PC-3 (cell line): ENCODE results near the gene DEUP1. TPM values are rescaled to one million over a fixed set of nuclear protein-coding genes. Genes with fewer than 3 reads are reported as not detected.

Experiments
- ATAC-seq: fragments of 200-7000 bp; cut with Tn5 transposase; 2 replicates; pipeline ENCODE4 v1.9.1; 2020; ENCODE audit warnings: mild to moderate bottlenecking, moderate library complexity
- BruUV-seq: library from RNA; stranded (reverse); fragments of 400-500 nt; replicated peaks from 2 replicates; lab custom pipeline; 2021; lab: Mats Ljungman, UMichigan
- CTCF ChIA-PET: fragments of 300-600 bp; sonication (Branson Sonifier 250); formaldehyde crosslinking; loops from one replicate; lab custom pipeline; 2022; ENCODE audit warnings: antibody characterized with exemption; lab: Charles Lee
- POLR2A ChIA-PET: fragments of 300-600 bp; sonication (Branson Sonifier 250); formaldehyde crosslinking; loops from one replicate; lab custom pipeline; 2022; ENCODE audit warnings: antibody characterized with exemption; ENCODE audit not compliant: unreplicated experiment; lab: Charles Lee
- DNase-seq: peaks from one replicate; pipeline ENCODE4 v3.0.0-alpha.2; 2015
- H2AFZ ChIP-seq: fragments of 300-600 bp; sonication (generic); 2 replicates; pipeline ENCODE4 v1.6.0; 2016; ENCODE audit warnings: antibody characterized with exemption, low read length
- H3F3A ChIP-seq: fragments of 300-600 bp; sonication (generic); one replicate; pipeline ENCODE4 v1.6.0; 2017; ENCODE audit warnings: antibody characterized with exemption, low read length, control low read depth, mild to moderate bottlenecking; ENCODE audit not compliant: unreplicated experiment
- H3K27ac ChIP-seq: fragments of 300-600 bp; sonication (generic); 2 replicates; pipeline ENCODE4 v1.5.1; 2016; ENCODE audit warnings: mild to moderate bottlenecking, low read length
- H3K27me3 ChIP-seq: fragments of 300-600 bp; sonication (generic); 2 replicates; pipeline ENCODE4 v1.6.1; 2016; ENCODE audit warnings: low read length, mixed read lengths
- H3K36me3 ChIP-seq: fragments of 300-600 bp; sonication (generic); 2 replicates; pipeline ENCODE4 v1.6.1; 2016; ENCODE audit warnings: low read depth, mixed run types, low read length, mixed read lengths
- H3K4me1 ChIP-seq: fragments of 300-600 bp; sonication (generic); 2 replicates; pipeline ENCODE4 v1.5.1; 2016; ENCODE audit warnings: low read length; ENCODE audit not compliant: insufficient read depth
- H3K4me2 ChIP-seq: fragments of 300-600 bp; sonication (generic); 2 replicates; pipeline ENCODE4 v1.6.0; 2016; ENCODE audit warnings: low read length
- H3K4me3 ChIP-seq: fragments of 300-600 bp; sonication (generic); 2 replicates; pipeline ENCODE4 v1.5.1; 2016; ENCODE audit warnings: mild to moderate bottlenecking, low read length, mixed read lengths
- H3K79me2 ChIP-seq: fragments of 300-600 bp; sonication (generic); 2 replicates; pipeline ENCODE4 v1.6.1; 2017; ENCODE audit warnings: low read length, mixed read lengths
- H3K9ac ChIP-seq: fragments of 300-600 bp; sonication (generic); 2 replicates; pipeline ENCODE4 v1.6.0; 2016; ENCODE audit warnings: mild to moderate bottlenecking, low read length
- H3K9me2 ChIP-seq: fragments of 300-600 bp; sonication (generic); replicated peaks from 2 replicates; pipeline ENCODE4 v1.6.1; 2016; ENCODE audit warnings: mixed run types, low read length, mixed read lengths
- H3K9me3 ChIP-seq: fragments of 300-600 bp; sonication (generic); 2 replicates; pipeline ENCODE4 v1.6.1; 2016; ENCODE audit warnings: low read length, mixed read lengths
- H4K20me1 ChIP-seq: fragments of 300-600 bp; sonication (generic); 2 replicates; pipeline ENCODE4 v1.6.1; 2016; ENCODE audit warnings: low read length, mixed read lengths
- CTCF ChIP-seq: fragments of 300-600 bp; sonication (generic); conservative IDR thresholded peaks from 2 replicates; pipeline ENCODE4 v1.5.1; 2017; ENCODE audit warnings: antibody characterized with exemption, low read depth, mild to moderate bottlenecking, low read length
- EZH2 ChIP-seq: fragments of 300-600 bp; sonication (generic); IDR thresholded peaks from one replicate; pipeline ENCODE4 v1.6.1; 2017; ENCODE audit warnings: antibody characterized with exemption, mild to moderate bottlenecking, low read length; ENCODE audit not compliant: unreplicated experiment
- EZH2phosphoT487 ChIP-seq: fragments of 300-600 bp; sonication (generic); IDR thresholded peaks from 2 replicates; pipeline ENCODE4 v1.6.1; 2018; ENCODE audit warnings: mild to moderate bottlenecking, antibody characterized with exemption, low read length, borderline replicate concordance
- intact Hi-C: fragments of 100-400 bp; cut with micrococcal nuclease; formaldehyde crosslinking; loops from 2 replicates; pipeline ENCODE4 v1.9.0; 2023
- total RNA-seq: library from RNA; depleted of rRNA; stranded (reverse); fragments of >200 nt; gene quantifications from 2 replicates; pipeline ENCODE4 v1.2.3, GENCODE V29; 2014

DEUP1 gene
- total RNA-seq, 1 experiment from 2014 or later: 0.26 TPM

GRCh38 chr11:93320230-93320629 lies 10.3 kb upstream of the DEUP1 start:
- H2AFZ ChIP-seq: no peak overlapping the region
- no peak overlapping the region for H3K27ac ChIP-seq
- ChIA-PET CTCF (no interaction called here), POLR2A (no interaction called here)
- TF ChIP-seq CTCF (no peak), EZH2phosphoT487 (no peak), EZH2 (no peak)
- DNase-seq (no peak), ATAC-seq (no peak)
- no peak overlapping the region for H3K9ac ChIP-seq
- H3K79me2 ChIP-seq: no peaks in the 10 kb centered on the region
- H3K27me3 ChIP-seq: no peaks in the 10 kb centered on the region
- no TSS peak for BruUV-seq
- intact Hi-C loops: no loop called here
- no peaks in the 10 kb centered on the region for H4K20me1 ChIP-seq
- no peaks in the 10 kb centered on the region for H3K36me3 ChIP-seq
- no peak overlapping the region for H3K4me2 ChIP-seq
- H3K4me3 ChIP-seq: no peak overlapping the region
- no peaks in the 10 kb centered on the region for H3K9me2 ChIP-seq
- no peaks in the 10 kb centered on the region for H3K9me3 ChIP-seq
- H3F3A ChIP-seq: no peaks in the 10 kb centered on the region
- no peaks in the 10 kb centered on the region for H3K4me1 ChIP-seq

GRCh38 chr11:93322207-93322606 lies 8.3 kb upstream of the DEUP1 start:
- no peak for TF ChIP-seq EZH2
- TF ChIP-seq CTCF: no peak
- no peak for TF ChIP-seq EZH2phosphoT487
- no TSS peak for BruUV-seq
- H3K4me3 ChIP-seq: no peak overlapping the region
- H3K9me2 ChIP-seq: no peaks in the 10 kb centered on the region
- H4K20me1 ChIP-seq: no peaks in the 10 kb centered on the region
- no peaks in the 10 kb centered on the region for H3F3A ChIP-seq
- no peaks in the 10 kb centered on the region for H3K4me1 ChIP-seq
- no peak overlapping the region for H2AFZ ChIP-seq
- no peak overlapping the region for H3K27ac ChIP-seq
- no peak overlapping the region for H3K9ac ChIP-seq
- no peaks in the 10 kb centered on the region for H3K36me3 ChIP-seq
- DNase-seq (no peak), ATAC-seq (no peak)
- CTCF ChIA-PET: no interaction called here
- no peaks in the 10 kb centered on the region for H3K9me3 ChIP-seq
- no peak overlapping the region for H3K4me2 ChIP-seq
- POLR2A ChIA-PET: interaction anchor here (0.7 kb wide), 1 partner anchor 48 kb away, joined by 4 read pairs; no protein-coding TSS in a partner anchor
- H3K79me2 ChIP-seq: no peaks in the 10 kb centered on the region
- H3K27me3 ChIP-seq: no peaks in the 10 kb centered on the region
- intact Hi-C loops: no loop called here

GRCh38 chr11:93323747-93324146 lies 6.8 kb upstream of the DEUP1 start:
- Histone ChIP-seq H3K4me1 (no peaks in the 10 kb centered on the region), H3K4me3 (no peak overlapping the region), H4K20me1 (no peaks in the 10 kb centered on the region), H3K4me2 (no peak overlapping the region), H3F3A (no peaks in the 10 kb centered on the region), H3K9me3 (no peaks in the 10 kb centered on the region), H3K9ac (no peak overlapping the region), H3K36me3 (no peaks in the 10 kb centered on the region), H3K27me3 (no peaks in the 10 kb centered on the region), H3K9me2 (no peaks in the 10 kb centered on the region), H3K79me2 (no peaks in the 10 kb centered on the region), H3K27ac (no peak overlapping the region), H2AFZ (no peak overlapping the region)
- no peak for DNase-seq
- no peak for ATAC-seq
- ChIA-PET POLR2A (no interaction called here), CTCF (interaction anchor here (0.6 kb wide), 1 partner anchor 11 kb away, joined by 3 read pairs; no protein-coding TSS in a partner anchor)
- intact Hi-C loops: no loop called here
- no TSS peak for BruUV-seq
- no peak for TF ChIP-seq CTCF
- no peak for TF ChIP-seq EZH2phosphoT487
- TF ChIP-seq EZH2: no peak
